Activated T-helper 1 cell treated with anti-CD3 and anti-CD28 coated beads, Interleukin-2, amount 50 U/mL, for 16 hours (primary cell): ENCODE results near the gene NOS1.

Source experiments
- DNase-seq, 2 donors: peaks; one replicate each; pipeline ENCODE4 v3.0.0-alpha.2; 2020; ENCODE audit warnings: low read depth in 1 of 2, low spot score in 1 of 2

NOS1 gene

DNA sequence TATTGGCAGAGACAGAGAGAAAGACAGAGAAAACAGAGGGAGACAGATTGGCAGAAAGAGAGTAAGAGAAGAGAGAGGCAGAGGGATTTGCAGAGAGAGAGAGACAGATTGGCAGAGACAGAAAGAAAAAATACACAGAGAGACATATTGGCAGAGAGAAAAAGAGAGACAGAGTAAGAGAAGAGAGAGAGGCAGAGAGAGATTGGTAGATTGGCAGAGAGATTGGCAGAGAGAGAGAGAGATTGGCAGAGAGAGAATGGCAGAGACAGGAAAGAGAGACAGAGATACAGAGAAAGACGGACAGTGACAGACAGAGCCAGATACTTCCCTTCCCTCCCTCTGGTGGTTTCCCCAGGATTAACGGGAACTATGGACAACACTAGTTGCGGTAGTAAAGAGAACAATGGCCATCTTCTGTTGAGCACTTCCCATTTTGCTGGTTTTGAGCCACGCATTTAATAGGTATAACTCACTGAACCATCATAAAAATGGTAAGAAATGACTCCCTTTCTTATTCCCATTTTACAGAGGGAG is 2.6 kb upstream of the NOS1 start:
- no peak for DNase-seq

DNA sequence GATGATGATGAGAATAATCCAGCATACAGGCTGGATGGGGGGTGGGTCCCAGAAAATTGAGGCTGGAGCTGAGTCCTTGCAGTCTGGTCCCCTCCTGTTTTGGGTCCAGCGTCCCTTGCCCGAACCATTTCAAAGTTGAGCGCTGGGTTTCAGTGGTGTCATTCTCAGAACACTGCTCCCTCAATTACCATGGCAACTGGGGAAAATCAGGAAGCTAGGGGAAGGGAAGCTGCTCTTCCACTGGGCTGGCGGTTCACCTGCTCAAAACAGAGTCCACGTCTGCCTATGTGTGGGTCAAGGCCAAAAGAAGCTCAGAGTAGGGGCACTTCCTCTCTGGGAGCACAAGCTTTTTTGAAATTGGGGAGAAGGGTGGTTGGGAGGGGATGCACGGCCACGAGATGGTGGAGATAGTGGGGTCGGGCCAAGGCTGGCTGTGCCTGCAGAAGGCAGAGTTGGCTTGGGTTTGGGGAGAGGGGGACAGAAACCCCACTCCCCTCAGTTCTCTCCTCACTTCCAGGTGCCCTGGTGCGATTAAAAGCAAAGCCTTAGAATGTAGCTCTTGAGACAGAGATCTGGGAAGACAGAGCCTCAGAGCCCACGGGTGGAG is 1.7 kb upstream of the NOS1 start:
- no peak for DNase-seq

DNA sequence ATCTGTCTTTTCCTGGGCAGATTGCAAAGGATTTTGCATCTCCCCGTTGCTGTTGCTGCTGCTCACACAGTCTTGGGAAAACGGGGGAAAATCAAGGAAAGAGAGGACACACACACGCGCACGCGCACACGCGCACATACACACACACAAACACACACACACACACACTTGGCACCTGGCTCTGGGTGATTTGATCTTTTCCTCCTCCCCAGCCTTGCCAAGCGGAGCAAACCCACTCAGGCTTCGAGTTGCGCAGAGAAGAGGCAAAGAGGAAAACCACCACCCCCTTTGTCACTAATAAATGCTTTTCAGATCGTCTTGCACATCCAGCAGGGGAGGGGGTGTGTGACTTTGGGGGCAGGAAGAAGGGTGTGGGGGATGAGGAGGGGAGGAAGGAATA is 965 bp upstream of the NOS1 start:
- DNase-seq, result no peak

GRCh38 chr12:117361905-117362304 is 479 bp upstream of the NOS1 start:
- no peak for DNase-seq

DNA sequence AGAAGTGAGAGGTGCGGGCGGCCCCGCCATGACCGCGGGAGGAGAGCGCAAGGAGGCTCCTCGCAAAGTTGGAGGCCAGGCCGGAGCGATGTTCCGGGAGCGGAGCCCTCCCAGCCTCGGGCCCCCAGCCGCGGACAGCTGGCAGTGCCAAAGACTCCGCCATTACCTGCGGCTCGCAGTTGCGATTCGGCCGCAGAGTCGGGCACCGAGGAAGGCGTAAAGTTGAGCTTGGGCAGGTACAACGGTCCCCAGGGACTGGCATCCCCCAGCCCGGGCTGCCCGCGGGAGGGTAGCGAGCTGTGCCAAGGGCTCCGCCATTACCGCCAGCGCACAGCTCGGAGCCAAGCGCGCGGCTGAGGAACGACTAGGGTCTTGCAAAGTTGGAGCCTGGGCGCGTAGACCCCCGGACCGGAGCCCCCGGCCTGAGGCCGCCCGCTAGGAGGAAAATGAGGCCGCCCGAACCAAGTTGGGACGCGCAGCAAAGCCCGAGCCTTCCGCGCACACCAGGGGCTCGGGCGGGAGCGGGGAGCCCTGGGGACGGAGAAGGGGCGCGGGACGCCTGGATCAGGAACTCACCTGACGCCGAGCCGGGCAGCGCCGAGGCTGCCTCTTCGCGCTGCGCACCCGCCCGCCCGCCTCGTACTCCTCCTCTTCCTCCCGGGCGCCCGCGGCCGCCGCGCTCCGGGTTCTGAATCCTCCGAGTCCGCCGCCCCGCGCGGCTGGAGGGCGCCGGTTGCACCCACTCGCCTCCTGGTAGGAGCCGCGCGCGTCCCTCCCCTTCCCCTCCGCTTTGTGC is 677 bp downstream of the NOS1 start:
- no peak for DNase-seq

GRCh38 chr12:117360222-117360550 is 1.2 kb downstream of the NOS1 start:
- no peak for DNase-seq

DNA sequence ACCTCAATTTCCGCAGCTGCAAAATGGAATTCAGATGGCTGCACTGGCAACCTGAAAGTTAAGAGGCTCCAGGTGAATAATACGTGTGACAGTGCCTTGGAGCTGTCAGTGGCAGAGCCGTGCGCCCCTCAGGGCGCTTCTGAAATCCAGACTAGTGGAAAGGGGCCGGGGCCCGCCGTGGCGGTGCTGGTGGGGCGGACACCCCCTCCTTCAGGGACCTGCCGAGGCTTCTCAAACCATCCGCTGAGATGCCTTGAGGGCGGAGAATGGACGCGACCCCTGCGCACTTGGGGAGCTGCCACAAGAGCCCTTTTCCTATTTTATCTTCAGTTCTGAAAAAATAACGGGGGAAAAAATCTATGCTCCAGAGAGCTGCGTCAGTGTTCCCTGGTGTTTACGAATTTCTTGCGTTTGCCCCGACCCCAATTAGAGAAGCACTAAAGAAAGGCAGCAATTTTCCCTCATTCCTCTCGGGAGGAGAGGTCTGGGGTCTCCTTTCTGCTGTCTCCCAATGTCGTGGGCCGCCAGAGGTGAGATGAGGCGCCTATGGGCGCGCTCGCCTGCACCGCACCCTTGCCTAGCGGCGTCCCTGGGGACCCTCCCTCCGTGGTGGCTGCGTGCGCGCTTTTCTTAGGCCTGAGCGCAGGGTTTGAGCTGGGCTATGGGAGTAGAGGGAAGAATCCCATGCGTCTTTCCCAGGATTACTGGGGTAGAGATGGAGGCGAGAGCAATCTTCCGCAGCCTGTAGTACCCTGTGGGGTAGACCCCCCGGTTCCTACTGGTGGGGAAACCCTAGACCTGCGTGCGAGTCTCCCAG is 2.2 kb downstream of the NOS1 start:
- DNase-seq, result no peak

DNA sequence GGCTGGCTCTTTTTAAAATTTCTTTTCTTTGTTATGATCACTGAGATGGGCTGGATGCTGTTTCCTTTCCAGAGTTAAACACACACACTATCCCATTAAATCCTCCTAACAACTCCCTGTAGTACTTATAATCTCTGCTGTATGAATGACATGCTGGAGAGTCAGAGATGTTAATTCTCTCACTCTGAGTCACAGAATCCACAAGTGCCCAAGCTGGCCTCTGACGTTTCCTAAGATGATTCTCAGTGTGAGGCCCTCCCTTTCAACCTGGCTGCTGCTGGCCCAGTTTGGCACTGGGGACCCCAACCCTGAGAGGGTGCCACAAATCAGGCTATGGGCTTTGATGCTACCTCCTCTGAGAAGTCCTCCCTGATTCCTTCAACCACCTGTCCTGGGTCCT is 5.4 kb downstream of the NOS1 start:
- no peak for DNase-seq

DNA sequence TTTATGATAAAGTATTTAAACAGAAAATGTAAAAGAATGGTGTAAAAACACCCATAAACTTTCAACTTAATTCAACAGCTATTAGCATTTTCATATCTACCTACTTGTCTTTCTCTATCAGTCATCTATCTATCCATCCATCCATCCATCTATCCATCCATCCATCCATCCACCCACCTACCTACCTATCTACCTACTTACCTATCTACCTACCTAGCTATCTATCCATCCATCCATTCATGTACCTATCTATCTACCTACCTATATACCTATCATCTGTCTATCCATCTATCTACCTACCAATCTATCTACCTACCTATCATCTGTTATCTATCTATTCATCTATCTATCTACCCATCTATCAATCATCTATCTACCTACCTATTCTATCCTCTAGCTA is 8.5 kb downstream of the NOS1 start:
- DNase-seq, result no peak

- no peak for DNase-seq
These were observed 9.2 kb downstream of the NOS1 start for GRCh38 chr12:117352206-117352605.

- DNase-seq, result no peak
These were observed 11.3 kb downstream of the NOS1 start for GRCh38 chr12:117350140-117350539.

GRCh38 chr12:117347588-117347987 is 13.8 kb downstream of the NOS1 start:
- DNase-seq, result no peak

DNA sequence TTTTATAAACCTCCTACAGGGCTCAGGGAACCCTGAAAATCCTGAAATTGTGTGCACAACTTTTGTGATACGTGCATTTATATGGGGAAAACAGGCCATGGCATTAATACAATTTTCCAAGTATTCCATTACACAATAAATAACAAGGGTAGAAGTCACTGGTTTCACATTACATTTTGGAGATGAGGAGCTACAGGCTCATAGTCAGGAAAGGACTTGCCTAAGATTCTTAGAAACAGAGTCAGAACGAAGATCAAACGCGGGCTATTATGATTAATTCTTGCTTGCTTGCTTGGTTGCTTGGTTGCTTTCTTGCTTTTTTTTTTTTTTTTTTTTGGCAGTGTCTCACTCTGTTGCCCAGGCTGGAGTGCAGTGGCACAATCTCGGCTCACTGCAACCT is 16.7 kb downstream of the NOS1 start:
- DNase-seq, result no peak

- DNase-seq, result no peak
These were observed 17.6 kb downstream of the NOS1 start for GRCh38 chr12:117343849-117344248.

GRCh38 chr12:117343296-117343695 is 18.1 kb downstream of the NOS1 start:
- DNase-seq, result no peak

DNA sequence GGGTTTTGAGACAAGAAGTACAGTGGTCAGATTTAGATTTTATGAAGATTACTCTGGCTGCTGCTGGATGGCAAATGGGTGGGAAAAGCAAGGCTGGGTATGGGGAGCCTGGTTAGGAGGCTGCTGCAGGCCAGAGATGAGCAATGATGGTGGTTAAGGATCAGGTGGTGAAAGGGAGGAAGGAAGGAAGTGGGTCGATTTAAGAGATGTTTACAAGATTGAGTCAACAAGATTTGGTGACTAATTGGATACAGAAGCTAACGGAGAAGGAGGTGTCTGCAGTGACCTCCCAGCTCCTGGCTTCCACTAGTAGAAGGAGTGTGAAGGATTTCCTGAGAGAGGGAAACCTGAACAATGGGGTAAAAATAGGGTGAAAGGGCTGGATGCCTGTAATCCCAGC is 18.7 kb downstream of the NOS1 start:
- no peak for DNase-seq

GRCh38 chr12:117342247-117342646 is 19.2 kb downstream of the NOS1 start:
- DNase-seq, result no peak

DNA sequence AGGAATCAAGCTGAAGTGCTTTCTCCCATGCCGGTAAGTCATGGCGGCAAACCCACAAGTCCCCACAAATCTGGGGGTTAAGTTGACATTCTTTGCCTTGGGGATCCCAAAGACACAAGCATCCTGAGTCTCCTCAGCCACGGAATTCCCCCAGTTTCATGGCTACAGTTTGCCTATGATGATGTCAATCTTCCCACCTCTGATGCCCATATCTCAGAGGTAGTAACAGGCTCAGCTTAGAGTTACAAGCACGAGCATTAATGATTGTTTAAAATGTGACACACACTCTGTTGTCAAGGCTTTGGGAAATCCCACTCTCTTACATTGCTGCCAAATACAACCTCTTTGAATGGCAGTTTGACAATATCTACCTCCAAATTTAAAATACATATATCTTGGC is 22.3 kb downstream of the NOS1 start:
- no peak for DNase-seq

DNA sequence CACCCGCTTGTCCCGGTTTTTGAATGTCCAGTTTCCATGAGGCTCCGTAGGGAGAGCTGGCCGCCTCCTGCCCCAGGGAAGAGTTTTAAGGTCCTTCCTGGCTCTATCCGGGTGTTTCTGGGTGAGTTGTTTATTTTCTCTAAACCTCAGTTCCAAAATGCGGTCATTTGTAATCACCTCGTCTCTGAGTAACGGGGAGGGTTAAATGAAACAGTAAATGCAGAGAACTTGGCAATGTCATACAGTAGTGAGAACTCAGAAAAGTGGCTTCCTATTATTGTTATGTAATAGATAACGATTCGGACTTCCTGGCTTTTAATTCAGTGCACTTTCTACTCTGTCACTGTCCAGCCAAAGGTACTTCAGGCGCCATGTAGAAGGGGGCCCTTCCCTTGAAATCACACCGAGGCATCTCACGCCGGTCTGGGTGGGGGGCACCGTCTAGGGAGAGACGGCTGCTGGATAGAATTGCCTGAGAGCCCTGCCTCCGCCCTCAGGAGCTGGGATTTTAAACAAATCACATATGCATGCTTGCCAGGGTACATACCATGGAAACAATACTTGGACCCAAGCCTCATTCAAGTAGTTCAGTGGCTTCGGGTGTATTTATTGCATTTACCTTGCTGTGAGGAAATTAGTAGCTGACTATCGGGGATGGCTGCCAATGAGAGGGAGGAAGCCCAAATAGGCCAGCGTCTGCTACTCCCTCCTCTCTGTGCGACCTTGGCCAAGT is 26.4 kb downstream of the NOS1 start:
- no peak for DNase-seq

GRCh38 chr12:117334051-117334450 is 27.4 kb downstream of the NOS1 start:
- no peak for DNase-seq

- no peak for DNase-seq
These were observed 28.0 kb downstream of the NOS1 start for GRCh38 chr12:117333331-117333881.
